A204.1 (cell line): ENCODE measurements around the gene PTAR1.

Experiments used
- FAIRE-seq: peaks from 2 replicates; lab custom pipeline; 2012; peaks lifted over from hg19 to GRCh38; lab: Jason Lieb, UNC

Gene PTAR1

GRCh38 chr9:69673311-69673640 lies 86.5 kb downstream of the PTAR1 start:
- FAIRE-seq: peak; percentile 83

- FAIRE-seq: peak; percentile 25
These were observed 87.1 kb downstream of the PTAR1 start for GRCh38 chr9:69672596-69673310.

- no peak for FAIRE-seq
These were observed 87.8 kb downstream of the PTAR1 start, which contains the start of gene APBA1 for GRCh38 chr9:69671879-69672595. Gene APBA1, minus strand, starts transcription at chr9:69672371.

GRCh38 chr9:69671311-69671878 lies 88.4 kb downstream of the PTAR1 start:
- FAIRE-seq: no peak

GRCh38 chr9:69667306-69667705 lies 92.5 kb downstream of the PTAR1 start:
- FAIRE-seq: no peak

- no peak for FAIRE-seq
These were observed 99.5 kb downstream of the PTAR1 start for GRCh38 chr9:69660304-69660703.
